GM12891 (cell line): Measurements from ENCODE around the gene CEP83.
A peak's percentile ranks its signal among the peaks of the same experiment; 100 is the strongest.
"Not testable (repeated sequence)": the region's sequence is repeated elsewhere in the genome, so short reads cannot be mapped to it uniquely, and the experiment has no call there.

ENCODE experiments used
- DNase-seq: peaks from one replicate; pipeline ENCODE4 v3.0.0; 2011; ENCODE audit warnings: low spot score; ENCODE audit not compliant: insufficient read length
- FAIRE-seq: peaks from 2 replicates; lab custom pipeline; 2011; peaks lifted over from hg19 to GRCh38; lab: Jason Lieb, UNC
- PAX5 ChIP-seq: IDR thresholded peaks from 2 replicates; pipeline ENCODE4 v1.6.1; 2011; ENCODE audit warnings: low read length, moderate library complexity, mild to moderate bottlenecking; ENCODE audit not compliant: insufficient read depth, severe bottlenecking
- POLR2A ChIP-seq: IDR thresholded peaks from 2 replicates; pipeline ENCODE4 v1.6.1; 2011; ENCODE audit warnings: low read depth, low read length, control low read depth
- POLR2AphosphoS5 ChIP-seq: IDR thresholded peaks from 2 replicates; pipeline ENCODE4 v1.6.1; 2011; ENCODE audit warnings: low read depth, low read length, control low read depth
- POU2F2 ChIP-seq: IDR thresholded peaks from 2 replicates; pipeline ENCODE4 v1.6.1; 2011; ENCODE audit warnings: low read depth, mild to moderate bottlenecking, control low read depth, low read length, moderate library complexity
- SPI1 ChIP-seq: IDR thresholded peaks from 2 replicates; pipeline ENCODE4 v1.6.1; 2011; ENCODE audit warnings: low read depth, low read length, control low read depth
- TAF1 ChIP-seq: IDR thresholded peaks from 2 replicates; pipeline ENCODE4 v1.6.1; 2011; ENCODE audit warnings: low read depth, low read length, control low read depth

CEP83 gene

DNA sequence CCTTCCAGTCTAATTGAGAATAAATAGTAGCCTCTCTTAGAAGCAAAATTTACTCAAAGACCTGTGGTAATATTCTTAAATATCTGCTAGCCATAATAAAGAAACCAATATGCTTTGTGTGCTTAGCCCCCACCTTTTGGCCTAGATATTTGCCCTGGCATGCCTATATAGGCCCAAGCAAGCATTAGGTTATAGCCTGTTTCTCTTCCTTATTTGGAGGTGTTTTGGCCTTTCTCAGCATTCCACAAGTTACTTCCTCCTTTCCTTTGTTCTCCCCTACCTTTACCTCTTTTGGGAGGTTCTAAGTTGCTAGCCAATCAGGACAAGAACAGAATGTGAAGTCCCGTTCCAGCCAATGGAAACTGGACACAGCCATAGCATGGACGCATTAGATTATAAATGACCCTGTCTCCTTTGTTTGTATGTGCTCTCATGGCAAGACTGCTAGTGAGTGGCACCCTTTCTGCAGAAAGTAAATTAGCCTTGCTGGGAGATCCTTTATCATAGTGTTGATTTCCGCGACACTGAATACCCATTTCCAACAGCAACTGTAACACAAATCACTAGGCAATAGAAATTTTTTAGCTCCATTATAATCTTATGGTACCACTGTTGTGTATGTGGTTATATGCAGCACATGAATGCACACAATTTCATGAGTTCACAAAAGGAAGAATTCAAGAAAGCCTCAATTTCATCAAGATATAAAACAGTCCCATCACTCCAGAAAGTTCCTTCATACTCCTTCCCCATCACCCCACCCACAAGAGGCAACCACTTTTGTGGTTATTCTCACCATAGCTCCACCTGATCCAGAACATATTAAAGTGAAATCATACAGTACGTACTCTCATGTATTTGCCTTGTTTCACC lies 37.6 kb downstream of the CEP83 start:
- no peak for FAIRE-seq
- no peak for TF ChIP-seq POLR2AphosphoS5
- no peak for TF ChIP-seq PAX5
- TF ChIP-seq SPI1: no peak
- TF ChIP-seq POLR2A: no peak
- TF ChIP-seq POU2F2: no peak
- TF ChIP-seq TAF1: no peak
- no peak for DNase-seq

DNA sequence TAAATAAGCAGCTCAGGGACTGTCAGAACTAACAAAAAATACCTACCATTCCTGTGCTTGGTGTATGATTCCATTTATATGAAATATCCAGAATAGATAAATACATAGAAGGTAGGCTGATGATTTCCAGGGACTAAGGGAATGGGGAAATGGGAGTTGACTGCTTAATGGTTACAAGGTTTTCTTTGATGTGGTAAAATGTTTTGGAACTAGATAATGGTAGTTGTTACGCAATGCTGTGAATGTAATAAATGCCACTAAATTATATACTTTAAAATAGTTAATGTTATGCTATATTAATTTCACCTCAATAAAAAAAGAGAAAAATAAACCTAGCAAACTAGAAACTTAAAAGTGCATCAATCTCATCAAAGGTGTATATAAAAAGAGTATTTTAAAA lies 41.1 kb downstream of the CEP83 start:
- no peak for FAIRE-seq
- TF ChIP-seq POU2F2 (no peak), SPI1 (no peak), POLR2AphosphoS5 (no peak), POLR2A (no peak), PAX5 (no peak), TAF1 (no peak)
- no peak for DNase-seq

DNA sequence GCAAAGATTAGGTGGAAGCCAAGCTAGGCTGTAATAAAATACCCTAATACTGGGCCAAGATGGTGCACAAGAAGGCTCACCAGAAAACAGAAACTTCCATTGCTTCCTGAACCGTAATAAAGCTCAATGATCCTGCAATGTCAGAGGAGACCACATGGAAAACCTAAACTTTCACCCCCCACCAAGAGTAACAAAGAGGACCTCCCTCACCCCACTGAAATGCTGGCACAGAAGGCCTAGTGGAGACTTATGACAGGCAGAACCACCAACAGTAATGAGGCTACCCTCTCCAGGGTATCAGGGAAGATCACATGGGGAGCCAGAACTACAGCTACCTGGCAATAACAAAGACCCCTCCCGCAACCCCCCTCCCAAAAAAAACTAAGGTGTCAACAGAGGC lies 43.1 kb downstream of the CEP83 start:
- no peak for TF ChIP-seq PAX5
- TF ChIP-seq POU2F2: no peak
- no peak for TF ChIP-seq SPI1
- no peak for TF ChIP-seq POLR2AphosphoS5
- TF ChIP-seq TAF1: no peak
- no peak for TF ChIP-seq POLR2A
- DNase-seq: no peak
- peak; percentile 51 for FAIRE-seq

DNA sequence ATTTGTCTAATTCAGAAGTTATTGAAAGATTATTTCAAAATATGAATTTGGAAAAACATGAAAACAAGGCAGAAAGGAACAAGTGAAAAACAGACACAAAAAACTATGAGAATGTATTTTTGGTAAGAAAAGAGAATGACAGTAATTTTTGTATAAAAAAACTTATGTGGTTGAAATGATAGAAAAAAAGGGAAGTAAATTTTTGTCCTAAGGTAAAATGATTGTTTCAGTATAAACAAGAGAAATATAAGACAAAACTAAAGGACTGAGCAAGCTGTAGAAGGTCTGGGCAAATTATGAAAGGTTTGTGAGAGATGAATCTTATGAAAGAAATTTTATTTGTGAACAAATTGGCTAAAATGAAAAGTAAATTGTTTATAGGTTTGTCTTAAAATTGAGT lies 44.6 kb downstream of the CEP83 start:
- no peak for DNase-seq
- FAIRE-seq: no peak
- TF ChIP-seq POLR2AphosphoS5: no peak
- no peak for TF ChIP-seq SPI1

DNA sequence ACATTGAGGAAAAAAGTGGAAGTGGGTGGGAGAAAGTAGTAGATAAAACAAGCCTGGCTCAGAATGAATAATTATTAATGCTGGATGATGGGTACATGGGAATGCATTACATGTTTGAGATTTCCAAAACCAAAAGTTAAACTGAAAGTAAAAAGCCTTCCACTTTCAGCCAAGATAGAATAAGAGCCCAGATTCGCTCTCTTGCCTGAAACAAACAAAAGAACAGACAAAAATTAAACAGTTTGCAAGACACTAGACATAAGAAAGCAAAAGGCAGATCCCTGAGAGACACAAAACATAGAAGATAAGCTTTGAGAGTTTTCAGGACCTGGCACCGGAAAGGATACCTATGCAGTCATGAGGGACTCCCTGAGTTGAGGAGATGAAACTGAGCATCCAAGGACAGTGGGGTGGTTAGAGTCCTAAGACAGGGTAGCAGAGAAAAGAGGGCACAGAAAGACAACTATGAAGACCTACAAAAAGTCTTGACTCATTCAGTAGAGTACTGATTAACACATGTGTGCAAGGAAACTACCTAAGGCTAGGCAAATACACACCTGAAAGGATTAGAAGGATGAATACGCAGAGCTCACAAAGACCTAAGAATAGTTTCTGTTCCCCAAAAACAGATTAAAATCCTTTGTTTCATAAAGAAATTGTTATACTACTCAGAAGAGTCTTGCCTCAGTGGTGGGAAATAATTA lies 54.1 kb downstream of the CEP83 start:
- FAIRE-seq (peak; percentile 90), DNase-seq (no peak)
- TF ChIP-seq PAX5 (no peak), SPI1 (peak; percentile 83), POU2F2 (no peak)

DNA sequence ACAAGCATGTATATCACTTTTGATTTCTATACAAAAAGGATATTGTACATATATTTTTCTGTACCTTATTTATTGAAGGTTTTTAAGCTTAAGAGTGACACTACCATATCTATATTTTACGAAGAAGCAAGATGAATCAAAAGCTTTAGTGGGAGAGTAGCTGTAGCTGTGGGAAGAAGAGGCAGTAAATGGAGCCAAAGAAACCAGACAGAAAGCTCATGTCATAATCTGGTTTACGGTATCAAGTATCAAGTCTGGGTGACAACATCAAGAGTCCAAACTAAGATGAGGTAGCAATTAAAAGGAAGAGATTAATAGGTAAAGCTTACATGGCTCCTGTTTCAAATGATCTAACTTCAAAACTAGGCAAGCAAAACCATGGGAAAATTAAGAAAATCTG lies 54.8 kb downstream of the CEP83 start:
- FAIRE-seq (no peak), DNase-seq (no peak)
- TF ChIP-seq SPI1 (no peak), TAF1 (no peak), POLR2AphosphoS5 (no peak), POU2F2 (no peak), POLR2A (no peak), PAX5 (no peak)

DNA sequence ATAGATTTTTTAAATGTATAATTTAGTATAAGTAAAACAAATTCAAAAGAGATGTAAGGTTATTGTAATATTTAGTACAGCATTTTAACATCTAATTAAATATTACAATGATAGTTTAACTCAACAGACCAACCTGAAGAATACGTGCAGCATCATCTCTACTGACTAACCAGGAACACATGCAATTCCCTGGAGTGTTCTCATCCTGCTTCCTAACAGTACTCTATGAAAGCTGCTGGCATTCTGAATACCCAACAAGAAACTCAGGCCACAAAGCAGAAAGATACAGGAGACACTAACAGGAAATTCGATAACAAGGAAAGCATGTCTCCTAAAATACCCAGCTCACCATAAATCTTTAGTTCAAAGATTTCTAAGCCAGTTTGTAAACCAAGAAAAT lies 58.3 kb downstream of the CEP83 start:
- FAIRE-seq (no peak), DNase-seq (no peak)
- TF ChIP-seq POLR2AphosphoS5 (no peak), SPI1 (no peak), TAF1 (no peak), POU2F2 (no peak), POLR2A (no peak), PAX5 (no peak)

DNA sequence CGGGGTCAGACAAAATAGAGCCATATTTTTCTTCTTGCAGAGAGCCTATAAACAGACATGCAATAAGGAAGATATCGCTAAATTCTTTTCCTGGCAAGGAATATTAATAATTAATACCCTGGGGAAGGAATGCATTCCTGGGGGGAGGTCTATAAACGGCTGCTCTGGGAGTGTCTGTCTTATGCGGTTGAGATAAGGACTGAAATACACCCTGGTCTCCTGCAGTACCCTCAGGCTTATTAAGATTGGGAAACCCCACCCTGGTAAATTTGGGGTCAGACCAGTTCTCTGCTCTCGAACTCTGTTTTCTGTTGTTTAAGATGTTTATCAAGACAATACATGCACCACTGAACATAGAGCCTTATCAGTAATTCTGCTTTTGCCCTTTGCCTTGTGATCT lies 61.0 kb downstream of the CEP83 start:
- not testable (repeated sequence) for FAIRE-seq, DNase-seq

DNA sequence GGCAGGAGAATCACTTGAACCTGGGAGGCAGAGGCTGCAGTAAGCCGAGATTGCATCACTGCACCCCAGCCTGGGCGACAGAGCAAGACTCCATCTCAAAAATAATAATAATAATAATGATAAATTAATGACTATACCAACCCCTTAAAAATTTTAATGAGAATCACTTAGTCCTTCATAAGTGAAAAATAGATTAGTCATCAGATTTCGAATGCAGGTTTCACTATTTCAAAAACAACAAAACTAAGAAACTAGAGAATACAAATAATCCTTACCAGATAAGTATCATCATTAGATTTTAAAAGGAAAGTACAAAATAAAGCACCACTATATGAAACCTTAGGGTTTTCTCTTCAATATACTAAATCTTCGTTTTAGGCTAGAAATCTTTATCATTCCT lies 62.3 kb downstream of the CEP83 start:
- TF ChIP-seq POLR2A (no peak), POLR2AphosphoS5 (no peak), SPI1 (no peak), TAF1 (no peak), PAX5 (no peak), POU2F2 (no peak)
- FAIRE-seq (no peak), DNase-seq (no peak)

DNA sequence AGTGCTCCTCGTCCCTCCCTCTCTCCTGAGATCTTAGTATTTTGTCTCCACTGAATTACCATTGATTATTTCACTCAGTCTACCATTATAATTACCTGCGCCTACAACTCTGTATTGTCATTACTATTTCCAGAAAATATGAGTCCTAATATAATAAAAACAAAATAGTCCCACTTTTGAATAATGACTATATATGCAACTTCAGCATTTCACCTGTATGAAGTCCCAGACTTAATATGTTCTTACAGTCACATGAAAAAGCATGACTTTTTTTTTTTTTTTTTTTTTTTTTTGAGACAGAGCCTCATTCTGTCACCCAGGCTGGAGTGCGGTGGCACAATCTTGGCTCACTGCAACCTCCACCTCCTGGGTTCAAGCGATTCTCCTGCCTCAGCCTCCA lies 63.7 kb downstream of the CEP83 start:
- FAIRE-seq, DNase-seq: not testable (repeated sequence)
